Neuron (in vitro differentiated cells): ENCODE measurements around the gene DPH2.

Source experiments
- H2AFZ ChIP-seq: one replicate; pipeline ENCODE4 v1.6.1; 2013; ENCODE audit warnings: low read depth, mild to moderate bottlenecking, inconsistent platforms, low read length, moderate library complexity
- H3K27me3 ChIP-seq: one replicate; pipeline ENCODE4 v1.6.1; 2013; ENCODE audit warnings: low read length; ENCODE audit not compliant: insufficient read depth
- H3K36me3 ChIP-seq: one replicate; pipeline ENCODE4 v1.6.1; 2013; ENCODE audit warnings: low read length; ENCODE audit not compliant: insufficient read depth
- H3K4me1 ChIP-seq: one replicate; pipeline ENCODE4 v1.6.1; 2013; ENCODE audit warnings: low read length; ENCODE audit not compliant: insufficient read depth
- H3K4me3 ChIP-seq: 2 replicates; pipeline ENCODE4 v1.5.1; 2013; ENCODE audit warnings: mild to moderate bottlenecking, low read length, moderate library complexity
- H3K9me3 ChIP-seq: one replicate; pipeline ENCODE4 v1.6.1; 2013; ENCODE audit warnings: low read length

Gene DPH2

GRCh38 chr1:44014365-44015104 lies 44.7 kb downstream of the DPH2 start:
- no peak overlapping the region for H3K4me3 ChIP-seq
- H3K4me1 ChIP-seq = peaks cover 27% of the 10 kb centered on the region
- no peak overlapping the region for H2AFZ ChIP-seq
- H3K9me3 ChIP-seq = no peaks in the 10 kb centered on the region
- no peaks in the 10 kb centered on the region for H3K36me3 ChIP-seq
- no peaks in the 10 kb centered on the region for H3K27me3 ChIP-seq

- H3K27me3 ChIP-seq = no peaks in the 10 kb centered on the region
- no peak overlapping the region for H3K4me3 ChIP-seq
- H2AFZ ChIP-seq = no peak overlapping the region
- no peaks in the 10 kb centered on the region for H3K36me3 ChIP-seq
- H3K9me3 ChIP-seq = no peaks in the 10 kb centered on the region
- H3K4me1 ChIP-seq = peaks cover 27% of the 10 kb centered on the region
These were observed 45.4 kb downstream of the DPH2 start for GRCh38 chr1:44015206-44015605.

GRCh38 chr1:44016041-44016889 lies 46.5 kb downstream of the DPH2 start:
- no peaks in the 10 kb centered on the region for H3K36me3 ChIP-seq
- no peak overlapping the region for H3K4me3 ChIP-seq
- no peak overlapping the region for H2AFZ ChIP-seq
- no peaks in the 10 kb centered on the region for H3K27me3 ChIP-seq
- H3K9me3 ChIP-seq = no peaks in the 10 kb centered on the region
- H3K4me1 ChIP-seq = peaks cover 27% of the 10 kb centered on the region

- no peaks in the 10 kb centered on the region for H3K27me3 ChIP-seq
- no peaks in the 10 kb centered on the region for H3K9me3 ChIP-seq
- H3K4me1 ChIP-seq = peaks cover 27% of the 10 kb centered on the region
- H3K36me3 ChIP-seq = no peaks in the 10 kb centered on the region
- H2AFZ ChIP-seq = no peak overlapping the region
- no peak overlapping the region for H3K4me3 ChIP-seq
These were observed 47.1 kb downstream of the DPH2 start for GRCh38 chr1:44016890-44017400.

- no peaks in the 10 kb centered on the region for H3K9me3 ChIP-seq
- H3K36me3 ChIP-seq = no peaks in the 10 kb centered on the region
- no peak overlapping the region for H3K4me3 ChIP-seq
- H2AFZ ChIP-seq = no peak overlapping the region
- H3K4me1 ChIP-seq = peaks cover 27% of the 10 kb centered on the region
- H3K27me3 ChIP-seq = no peaks in the 10 kb centered on the region
These were observed 49.7 kb downstream of the DPH2 start for GRCh38 chr1:44019466-44019948.

GRCh38 chr1:44020464-44020863 lies 50.7 kb downstream of the DPH2 start:
- no peak overlapping the region for H3K4me3 ChIP-seq

GRCh38 chr1:44021156-44021555 lies 51.3 kb downstream of the DPH2 start:
- Histone ChIP-seq H3K36me3 (no peaks in the 10 kb centered on the region), H2AFZ (no peak overlapping the region), H3K4me1 (peaks cover 15% of the 10 kb centered on the region), H3K4me3 (no peak overlapping the region), H3K27me3 (no peaks in the 10 kb centered on the region), H3K9me3 (no peaks in the 10 kb centered on the region)

More at GRCh38 chr1:44020464-44020863, 50.7 kb downstream of the DPH2 start:
- Histone ChIP-seq H3K9me3 (no peaks in the 10 kb centered on the region), H2AFZ (no peak overlapping the region), H3K4me1 (peaks cover 22% of the 10 kb centered on the region), H3K27me3 (no peaks in the 10 kb centered on the region), H3K36me3 (no peaks in the 10 kb centered on the region)

- H3K27me3 ChIP-seq = no peaks in the 10 kb centered on the region
- H3K4me3 ChIP-seq = no peak overlapping the region
- no peaks in the 10 kb centered on the region for H3K36me3 ChIP-seq
- peaks cover 9% of the 10 kb centered on the region for H3K4me1 ChIP-seq
- no peak overlapping the region for H2AFZ ChIP-seq
- H3K9me3 ChIP-seq = no peaks in the 10 kb centered on the region
These were observed 51.9 kb downstream of the DPH2 start for GRCh38 chr1:44021581-44022321.
